Osteoblast (primary cell): Measurements from ENCODE around the gene MAPK8. TPM values are rescaled to one million over a fixed set of nuclear protein-coding genes. Genes with fewer than 3 reads are reported as not detected.

Source experiments
- DNase-seq: peaks from one replicate; pipeline ENCODE4 v3.0.0; 2011; ENCODE audit warnings: low spot score, mixed read lengths; ENCODE audit not compliant: insufficient read length; ENCODE audit errors: missing footprints
- H2AFZ ChIP-seq: 2 replicates; pipeline ENCODE4 v1.6.0; 2011; ENCODE audit warnings: mild to moderate bottlenecking, low read length
- H3K27ac ChIP-seq: 2 replicates; pipeline ENCODE4 v1.5.1; 2011; ENCODE audit warnings: mild to moderate bottlenecking, low read depth, low read length, moderate library complexity
- H3K27me3 ChIP-seq: 2 replicates; pipeline ENCODE4 v1.6.0; 2012; ENCODE audit warnings: mild to moderate bottlenecking, control low read depth, inconsistent platforms, low read length, moderate library complexity; ENCODE audit not compliant: insufficient read depth
- H3K36me3 ChIP-seq: 2 replicates; pipeline ENCODE4 v1.5.1; 2011; ENCODE audit warnings: mild to moderate bottlenecking, low read length, control low read depth, moderate library complexity; ENCODE audit not compliant: insufficient read depth
- H3K4me1 ChIP-seq: 2 replicates; pipeline ENCODE4 v1.5.1; 2011; ENCODE audit warnings: mild to moderate bottlenecking, low read length, control low read depth, moderate library complexity; ENCODE audit not compliant: insufficient read depth
- H3K4me2 ChIP-seq: 2 replicates; pipeline ENCODE4 v1.6.0; 2011; ENCODE audit warnings: mild to moderate bottlenecking, low read length; ENCODE audit not compliant: insufficient read depth
- H3K4me3 ChIP-seq: fragments of 200-600 bp; sonication (generic); 3 replicates; pipeline ENCODE4 v1.5.1; 2012; ENCODE audit warnings: mild to moderate bottlenecking, low read length, inconsistent platforms; ENCODE audit not compliant: insufficient read depth
- H3K79me2 ChIP-seq: 2 replicates; pipeline ENCODE4 v1.6.0; 2012; ENCODE audit warnings: mild to moderate bottlenecking, low read length, control low read depth, inconsistent platforms; ENCODE audit not compliant: insufficient read depth
- H3K9me3 ChIP-seq: 2 replicates; pipeline ENCODE4 v1.5.1; 2011; ENCODE audit warnings: low read depth, low read length, control low read depth
- H4K20me1 ChIP-seq: 2 replicates; pipeline ENCODE4 v1.6.0; 2012; ENCODE audit warnings: mild to moderate bottlenecking, low read length, control low read depth; ENCODE audit not compliant: insufficient read depth
- CTCF ChIP-seq: IDR thresholded peaks from 2 replicates; pipeline ENCODE4 v1.5.1; 2011; ENCODE audit warnings: mild to moderate bottlenecking, low read depth, low read length, moderate library complexity; ENCODE audit errors: extremely low read depth
- total RNA-seq: library from RNA; depleted of rRNA; stranded (reverse); fragments of >200 nt; gene quantifications from 2 replicates; pipeline ENCODE4 v1.2.3, GENCODE V29; 2012

The MAPK8 gene
- total RNA-seq, 1 donor = 55.7 TPM

- no peak for TF ChIP-seq CTCF
- H3K4me1 ChIP-seq = peaks cover 10% of the 10 kb centered on the region
- no peak overlapping the region for H2AFZ ChIP-seq
- H3K36me3 ChIP-seq = no peaks in the 10 kb centered on the region
- H3K4me2 ChIP-seq = no peak overlapping the region
- H3K27me3 ChIP-seq = no peaks in the 10 kb centered on the region
- no peak for DNase-seq
- no peaks in the 10 kb centered on the region for H3K9me3 ChIP-seq
- no peak overlapping the region for H3K4me3 ChIP-seq
- H3K79me2 ChIP-seq = peaks cover 35% of the 10 kb centered on the region
- H3K27ac ChIP-seq = no peak overlapping the region
- peaks cover 13% of the 10 kb centered on the region for H4K20me1 ChIP-seq
Measured at GRCh38 chr10:48391994-48392393, 85.5 kb downstream of the MAPK8 start.

- Histone ChIP-seq H4K20me1 (peaks cover 15% of the 10 kb centered on the region), H3K27me3 (no peaks in the 10 kb centered on the region)
Measured at GRCh38 chr10:48398261-48398660, 91.8 kb downstream of the MAPK8 start.

GRCh38 chr10:48399056-48399541 is 92.6 kb downstream of the MAPK8 start:
- Histone ChIP-seq H2AFZ (no peak overlapping the region), H3K4me3 (no peak overlapping the region), H3K79me2 (peaks cover 23% of the 10 kb centered on the region), H3K4me2 (no peak overlapping the region), H3K4me1 (peaks cover 13% of the 10 kb centered on the region), H3K36me3 (no peaks in the 10 kb centered on the region), H3K27me3 (no peaks in the 10 kb centered on the region), H3K27ac (no peak overlapping the region), H3K9me3 (no peaks in the 10 kb centered on the region), H4K20me1 (peaks cover 15% of the 10 kb centered on the region)
- DNase-seq = no peak
- no peak for TF ChIP-seq CTCF

More at GRCh38 chr10:48398261-48398660, 91.8 kb downstream of the MAPK8 start:
- Histone ChIP-seq H2AFZ (no peak overlapping the region), H3K4me1 (peaks cover 13% of the 10 kb centered on the region), H3K27ac (no peak overlapping the region), H3K9me3 (no peaks in the 10 kb centered on the region), H3K4me3 (no peak overlapping the region), H3K4me2 (no peak overlapping the region), H3K79me2 (peaks cover 23% of the 10 kb centered on the region), H3K36me3 (no peaks in the 10 kb centered on the region)
- no peak for TF ChIP-seq CTCF
- DNase-seq = no peak

GRCh38 chr10:48399551-48399950 is 93.1 kb downstream of the MAPK8 start:
- Histone ChIP-seq H3K27me3 (no peaks in the 10 kb centered on the region), H3K27ac (no peak overlapping the region), H2AFZ (no peak overlapping the region), H4K20me1 (peaks cover 15% of the 10 kb centered on the region), H3K4me3 (no peak overlapping the region), H3K36me3 (no peaks in the 10 kb centered on the region), H3K4me2 (no peak overlapping the region), H3K9me3 (no peaks in the 10 kb centered on the region), H3K79me2 (peaks cover 25% of the 10 kb centered on the region), H3K4me1 (peaks cover 13% of the 10 kb centered on the region)
- TF ChIP-seq CTCF = no peak
- no peak for DNase-seq
